HS-5 (cell line): ENCODE measurements around the gene UAP1L1.

Experiments
- DNase-seq: peaks from one replicate; pipeline ENCODE4 v3.0.0-alpha.2; 2012; ENCODE audit warnings: low read depth

The UAP1L1 gene

GRCh38 chr9:137041124-137041523 lies 36.2 kb upstream of the UAP1L1 start:
- no peak for DNase-seq

- DNase-seq = no peak
Measured at GRCh38 chr9:137042751-137043727, 34.3 kb upstream of the UAP1L1 start.

- no peak for DNase-seq
Measured at GRCh38 chr9:137044037-137044436, 33.3 kb upstream of the UAP1L1 start.

GRCh38 chr9:137044502-137045177 lies 32.7 kb upstream of the UAP1L1 start:
- DNase-seq = no peak

GRCh38 chr9:137045294-137046087 lies 31.8 kb upstream of the UAP1L1 start:
- no peak for DNase-seq

- no peak for DNase-seq
Measured at GRCh38 chr9:137046088-137046787, 31.1 kb upstream of the UAP1L1 start, which contains the start of gene NPDC1. Gene NPDC1, minus strand, starts transcription at chr9:137046177. Its CDS starts 188 bp downstream, at chr9:137045989.

- DNase-seq = no peak
Measured at GRCh38 chr9:137048655-137049543, 28.4 kb upstream of the UAP1L1 start.

- no peak for DNase-seq
Measured at GRCh38 chr9:137049544-137050449, 27.5 kb upstream of the UAP1L1 start.

GRCh38 chr9:137050570-137050969 lies 26.7 kb upstream of the UAP1L1 start:
- no peak for DNase-seq

- no peak for DNase-seq
Measured at GRCh38 chr9:137051145-137051724, 26.1 kb upstream of the UAP1L1 start.

- DNase-seq = no peak
Measured at GRCh38 chr9:137052293-137052692, 25.0 kb upstream of the UAP1L1 start.

GRCh38 chr9:137052998-137053943 lies 24.0 kb upstream of the UAP1L1 start:
- DNase-seq = no peak

GRCh38 chr9:137053944-137054931 lies 23.1 kb upstream of the UAP1L1 start, which contains the start of gene ENTPD2:
Gene ENTPD2, minus strand, starts transcription at chr9:137054061. Its CDS starts 64 bp downstream, at chr9:137053997.
- no peak for DNase-seq

- no peak for DNase-seq
Measured at GRCh38 chr9:137054932-137055384, 22.4 kb upstream of the UAP1L1 start.

GRCh38 chr9:137055385-137056364 lies 21.6 kb upstream of the UAP1L1 start:
- no peak for DNase-seq
